Measurements from ENCODE around the gene LEKR1.

The LEKR1 gene

GRCh38 chr3:157073810-157074209 is 247.7 kb downstream of the LEKR1 start:
- in situ Hi-C loops (cut with MboI; ENCODE audit: low sequenced_read_pairs, unreplicated experiment): loop anchor here (10.0 kb wide), 1 partner anchor 249 kb away; the partner anchor contains the start of gene LEKR1
- TF ChIP-seq, protein P1, sequence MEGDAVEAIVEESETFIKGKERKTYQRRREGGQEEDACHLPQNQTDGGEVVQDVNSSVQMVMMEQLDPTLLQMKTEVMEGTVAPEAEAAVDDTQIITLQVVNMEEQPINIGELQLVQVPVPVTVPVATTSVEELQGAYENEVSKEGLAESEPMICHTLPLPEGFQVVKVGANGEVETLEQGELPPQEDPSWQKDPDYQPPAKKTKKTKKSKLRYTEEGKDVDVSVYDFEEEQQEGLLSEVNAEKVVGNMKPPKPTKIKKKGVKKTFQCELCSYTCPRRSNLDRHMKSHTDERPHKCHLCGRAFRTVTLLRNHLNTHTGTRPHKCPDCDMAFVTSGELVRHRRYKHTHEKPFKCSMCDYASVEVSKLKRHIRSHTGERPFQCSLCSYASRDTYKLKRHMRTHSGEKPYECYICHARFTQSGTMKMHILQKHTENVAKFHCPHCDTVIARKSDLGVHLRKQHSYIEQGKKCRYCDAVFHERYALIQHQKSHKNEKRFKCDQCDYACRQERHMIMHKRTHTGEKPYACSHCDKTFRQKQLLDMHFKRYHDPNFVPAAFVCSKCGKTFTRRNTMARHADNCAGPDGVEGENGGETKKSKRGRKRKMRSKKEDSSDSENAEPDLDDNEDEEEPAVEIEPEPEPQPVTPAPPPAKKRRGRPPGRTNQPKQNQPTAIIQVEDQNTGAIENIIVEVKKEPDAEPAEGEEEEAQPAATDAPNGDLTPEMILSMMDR (IDR thresholded peaks at IDR 0.05; ENCODE audit: borderline replicate concordance, control extremely low read depth, extremely low read depth, insufficient read depth, missing control alignments): no peak
- no peak for DNase-seq (ENCODE audit: low spot score)

DNA sequence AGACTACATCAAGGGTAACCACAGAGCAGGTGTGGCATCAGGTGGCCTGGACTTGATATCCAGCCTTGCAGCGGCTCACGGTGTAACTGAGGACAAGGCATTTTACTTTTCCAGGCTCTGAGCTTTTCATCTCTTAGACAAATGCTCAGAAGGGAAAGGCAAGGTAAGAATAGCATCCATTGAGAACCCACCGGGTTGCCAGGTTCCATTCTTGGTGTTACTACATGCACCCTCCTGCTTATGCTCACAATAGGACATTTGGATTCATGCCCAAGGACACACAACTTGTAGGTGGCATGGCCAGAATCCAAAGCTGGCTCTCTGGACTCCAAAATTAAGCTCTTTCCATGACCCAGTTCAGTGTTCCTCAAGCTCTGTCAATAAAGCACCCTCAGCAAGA is 248.3 kb downstream of the LEKR1 start:
- in situ Hi-C loops (cut with MboI; ENCODE audit: low sequenced_read_pairs, unreplicated experiment): loop anchor here (10.0 kb wide), 1 partner anchor 250 kb away; the partner anchor contains the start of gene LEKR1
- TF ChIP-seq, protein P1 (IDR thresholded peaks at IDR 0.05; ENCODE audit: borderline replicate concordance, control extremely low read depth, extremely low read depth, insufficient read depth, missing control alignments): no peak
- no peak for DNase-seq (ENCODE audit: low spot score)

DNA sequence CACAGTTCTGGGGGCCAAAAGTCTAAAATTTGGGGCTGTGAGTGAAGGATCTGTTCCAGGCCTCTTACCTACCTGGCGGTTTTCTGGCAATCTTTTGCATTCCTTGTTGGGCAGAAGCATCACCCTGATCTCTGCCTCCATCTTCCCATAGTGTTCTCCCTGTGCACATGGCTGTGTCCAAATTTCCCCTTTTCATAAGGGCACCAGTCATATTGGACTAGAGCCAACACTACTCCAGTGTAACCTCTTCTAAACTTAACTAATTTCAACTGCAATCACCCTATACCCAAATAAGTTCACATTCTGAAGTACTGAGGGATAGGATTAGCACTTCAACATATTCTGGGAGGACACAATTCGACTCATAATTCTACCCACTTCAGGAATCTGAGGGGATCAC is 248.8 kb downstream of the LEKR1 start:
- TF ChIP-seq, protein P1 (IDR thresholded peaks at IDR 0.05; ENCODE audit: borderline replicate concordance, control extremely low read depth, extremely low read depth, insufficient read depth, missing control alignments): no peak
- DNase-seq (ENCODE audit: low spot score): no peak
- in situ Hi-C loops (cut with MboI; ENCODE audit: low sequenced_read_pairs, unreplicated experiment): loop anchor here (10.0 to 25.0 kb wide), 2 partner anchors 250 to 538 kb away; partner anchors contain the start of gene LEKR1

- TF ChIP-seq, protein P1 (IDR thresholded peaks at IDR 0.05; ENCODE audit: borderline replicate concordance, control extremely low read depth, extremely low read depth, insufficient read depth, missing control alignments): no peak
- DNase-seq (ENCODE audit: low spot score): no peak
- in situ Hi-C loops (cut with MboI; ENCODE audit: low sequenced_read_pairs, unreplicated experiment): loop anchor here (10.0 to 25.0 kb wide), 2 partner anchors 251 to 539 kb away; partner anchors contain the start of gene LEKR1
Observed at GRCh38 chr3:157075693-157076420, 249.7 kb downstream of the LEKR1 start.

DNA sequence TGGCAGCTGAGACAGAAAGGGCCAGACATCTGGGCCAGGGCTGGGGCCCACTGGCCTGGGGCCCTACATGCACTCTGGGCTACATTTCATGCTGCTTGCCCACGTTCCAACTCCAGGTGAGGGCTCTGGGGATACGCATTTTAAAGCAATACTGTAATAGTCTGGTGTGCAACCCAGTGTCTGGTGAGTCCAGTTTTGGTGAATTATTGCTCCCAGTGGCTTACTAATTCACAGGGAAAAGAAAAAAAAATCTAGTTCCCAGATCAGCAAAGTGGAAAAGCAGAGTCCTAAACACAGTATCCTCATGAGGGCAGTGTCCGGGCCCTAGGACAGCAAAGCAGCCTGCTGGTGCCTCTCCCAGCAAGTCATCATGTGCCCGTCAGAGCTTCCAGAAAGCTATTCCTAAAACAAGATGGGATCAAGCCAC is 251.4 kb downstream of the LEKR1 start:
- DNase-seq (ENCODE audit: low spot score): no peak
- in situ Hi-C loops (cut with MboI; ENCODE audit: low sequenced_read_pairs, unreplicated experiment): loop anchor here (10.0 to 25.0 kb wide), 2 partner anchors 253 to 540 kb away; partner anchors contain the start of gene LEKR1
- TF ChIP-seq, protein P1 (IDR thresholded peaks at IDR 0.05; ENCODE audit: borderline replicate concordance, control extremely low read depth, extremely low read depth, insufficient read depth, missing control alignments): no peak

GRCh38 chr3:157078131-157078810 is 252.1 kb downstream of the LEKR1 start:
- TF ChIP-seq, protein P1 (IDR thresholded peaks at IDR 0.05; ENCODE audit: borderline replicate concordance, control extremely low read depth, extremely low read depth, insufficient read depth, missing control alignments): no peak
- in situ Hi-C loops (cut with MboI; ENCODE audit: low sequenced_read_pairs, unreplicated experiment): loop anchor here (10.0 to 25.0 kb wide), 2 partner anchors 253 to 541 kb away; partner anchors contain the start of gene LEKR1
- no peak for DNase-seq (ENCODE audit: low spot score)
